Stimulated activated CD8-positive, alpha-beta memory T cell treated with anti-CD3 and anti-CD28 coated beads, Interleukin-12 subunit alpha, Interleukin-12 subunit beta, amount 100 ng/mL, for 4 hours (primary cell): Measurements from ENCODE around the gene MAP3K13.
"Not testable (repeated sequence)": the region's sequence is repeated elsewhere in the genome, so short reads cannot be mapped to it uniquely, and the experiment has no call there.

ENCODE experiments used
- DNase-seq: peaks from one replicate; pipeline ENCODE4 v3.0.0-alpha.2; 2020; ENCODE audit warnings: low read depth

MAP3K13 gene

DNA sequence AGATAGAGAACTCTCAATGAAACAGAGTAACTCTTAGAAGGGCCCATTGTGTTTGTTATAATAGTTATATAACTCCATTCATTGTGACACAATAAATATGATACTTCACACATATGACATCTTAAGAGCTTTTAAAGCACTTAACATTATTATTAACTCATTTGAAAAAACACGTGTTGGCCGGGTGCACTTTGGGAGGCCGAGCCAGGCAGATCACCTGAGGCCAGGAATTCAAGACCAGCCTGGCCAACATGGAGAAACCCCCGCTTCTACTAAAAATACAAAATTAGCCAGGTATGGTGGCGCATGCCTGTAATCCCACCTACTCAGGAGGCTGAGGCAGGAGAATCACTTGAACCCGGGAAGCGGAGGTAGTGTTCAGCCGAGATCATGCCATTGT, 88.5 kb downstream of the MAP3K13 start:
- DNase-seq: not testable (repeated sequence)

DNA sequence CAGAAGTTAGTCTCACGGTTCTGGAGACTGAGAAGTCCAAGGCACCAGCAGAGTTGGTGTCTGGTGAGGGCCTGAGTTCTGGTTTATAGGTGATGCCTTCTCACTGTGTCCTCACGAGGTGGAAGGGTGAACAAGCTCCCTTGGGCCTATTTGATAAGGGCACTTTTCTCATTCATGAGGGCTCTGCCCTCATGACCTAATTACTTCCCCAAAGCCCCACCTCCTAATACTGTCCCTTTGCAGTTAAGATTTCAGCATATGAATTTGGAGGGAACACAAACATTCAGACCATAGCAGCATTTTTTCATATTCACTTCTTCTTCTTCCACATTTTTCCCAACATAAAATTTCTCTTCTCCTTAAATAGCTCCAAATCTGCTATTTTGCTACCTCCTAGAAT, 94.4 kb downstream of the MAP3K13 start:
- DNase-seq: no peak

DNA sequence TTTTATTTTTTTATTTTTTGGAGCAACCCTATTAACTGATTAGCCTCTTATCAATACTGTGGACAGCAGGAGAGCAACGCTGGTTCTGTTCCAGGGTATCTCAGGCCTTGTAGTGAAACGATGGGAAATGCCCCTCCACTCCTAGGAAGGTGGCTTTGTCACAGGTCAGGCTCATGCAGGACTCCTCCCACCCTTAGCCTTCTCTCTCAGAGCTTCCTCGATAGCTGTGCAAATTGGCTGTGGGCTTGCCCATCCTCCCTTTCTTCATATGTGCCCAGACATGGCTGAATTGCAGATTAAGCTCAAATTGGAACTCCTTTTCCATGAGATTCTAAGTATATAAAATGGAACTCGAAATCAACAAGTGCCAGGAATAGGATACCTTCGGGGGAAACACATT, 97.4 kb downstream of the MAP3K13 start:
- DNase-seq: no peak

DNA sequence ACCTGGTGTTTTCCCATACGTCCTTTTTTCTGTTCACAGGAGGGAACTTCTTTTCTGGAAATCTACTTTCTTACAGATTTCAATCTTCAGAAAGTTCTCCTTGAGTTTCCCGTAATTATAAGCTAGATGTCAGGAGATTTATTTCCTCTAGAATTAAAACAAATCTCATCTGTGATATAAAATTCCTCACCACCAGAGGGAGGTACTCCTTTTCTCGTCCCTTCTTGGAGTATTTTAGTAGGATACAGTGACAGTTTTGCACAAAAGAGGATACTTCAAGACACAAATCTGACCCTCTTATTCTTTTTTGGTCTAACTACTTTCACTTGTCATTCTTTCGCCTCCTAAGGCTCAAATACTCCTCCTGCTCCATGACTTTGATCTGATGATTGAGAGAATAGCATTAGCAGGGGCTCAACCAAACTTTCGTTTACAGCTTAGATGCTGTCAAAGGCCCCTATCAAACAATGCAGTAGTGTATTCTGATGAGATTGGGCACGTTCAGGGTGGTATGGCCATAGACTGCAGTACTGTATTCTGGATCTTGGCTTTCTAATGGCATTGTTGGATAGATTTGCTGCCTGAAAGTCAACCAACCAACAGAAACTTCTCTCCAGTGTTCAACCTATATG, 97.9 kb downstream of the MAP3K13 start:
- no peak for DNase-seq

DNA sequence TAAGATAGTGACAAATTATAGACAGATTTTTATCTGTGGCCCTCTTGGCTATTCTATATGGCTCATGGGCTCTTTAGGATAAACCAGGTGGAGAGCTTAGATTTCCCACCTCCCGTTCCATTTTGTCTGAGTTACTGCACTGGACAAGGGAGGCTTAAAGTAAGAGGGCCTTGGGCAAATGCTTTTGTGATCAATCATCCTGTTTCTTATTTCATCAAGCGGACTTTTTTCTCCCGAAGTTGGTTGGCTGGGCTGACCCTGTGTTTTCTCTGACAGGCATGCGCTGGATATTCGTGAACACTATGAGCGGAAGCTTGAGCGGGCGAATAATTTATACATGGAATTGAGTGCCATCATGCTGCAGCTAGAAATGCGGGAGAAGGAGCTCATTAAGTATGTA, 102.5 kb downstream of the MAP3K13 start:
- no peak for DNase-seq

DNA sequence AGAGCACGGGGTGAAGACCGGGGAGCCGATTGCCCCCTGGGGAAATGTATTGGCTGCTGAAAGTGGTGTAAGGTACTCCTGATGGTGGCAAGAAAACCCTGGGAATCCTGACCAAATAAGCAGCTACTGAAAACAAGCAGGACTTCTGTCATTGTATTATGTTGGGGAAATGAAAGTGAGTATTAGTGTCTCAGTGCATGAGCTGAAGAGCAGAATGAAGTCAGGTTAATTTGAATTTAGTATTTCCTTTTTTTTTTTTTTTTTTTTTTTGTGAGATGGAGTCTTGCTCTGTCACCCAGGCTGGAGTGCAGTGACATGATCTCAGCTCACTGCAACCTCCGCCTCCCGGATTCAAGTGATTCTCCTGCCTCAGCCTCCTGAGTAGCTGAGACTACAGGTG, 103.2 kb downstream of the MAP3K13 start:
- not testable (repeated sequence) for DNase-seq

DNA sequence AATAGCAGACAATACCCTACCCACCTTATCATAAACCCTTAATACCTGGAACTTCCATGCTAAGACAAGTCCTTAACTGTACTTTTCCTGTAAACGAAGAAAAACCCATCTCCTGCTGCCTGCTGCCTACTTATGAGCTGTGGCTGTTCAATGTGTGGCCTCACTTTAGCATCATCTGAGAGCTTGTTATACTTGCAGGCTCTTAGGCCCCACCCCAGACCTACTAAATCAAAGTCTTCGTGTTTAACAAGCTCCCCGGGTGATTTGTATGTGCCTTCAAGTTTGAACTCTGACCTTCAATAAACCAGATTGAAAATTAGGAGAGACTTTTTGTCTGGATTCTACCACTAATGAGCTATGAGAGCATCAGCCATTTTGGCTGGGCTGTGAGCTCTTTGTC, 106.6 kb downstream of the MAP3K13 start:
- DNase-seq: no peak

DNA sequence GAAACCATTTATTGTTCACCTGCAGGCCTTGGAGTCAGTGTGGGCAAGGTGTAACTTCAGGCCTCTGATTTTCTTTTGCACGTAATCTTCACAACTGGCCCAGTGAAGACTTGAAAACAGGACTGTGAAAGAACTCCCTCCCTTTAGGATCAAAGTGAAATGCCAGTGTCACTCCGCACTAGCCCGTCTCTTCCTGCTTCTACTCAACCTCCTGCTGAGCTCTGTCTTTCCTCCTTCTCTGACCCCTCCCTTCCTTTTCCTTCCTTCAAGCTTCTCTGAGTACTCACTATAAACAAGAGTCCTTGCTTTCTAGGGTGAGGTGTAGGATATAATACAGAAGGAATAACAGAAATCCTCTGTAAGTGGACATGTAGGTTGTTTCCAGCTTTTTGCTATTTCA, 107.4 kb downstream of the MAP3K13 start:
- DNase-seq: no peak

DNA sequence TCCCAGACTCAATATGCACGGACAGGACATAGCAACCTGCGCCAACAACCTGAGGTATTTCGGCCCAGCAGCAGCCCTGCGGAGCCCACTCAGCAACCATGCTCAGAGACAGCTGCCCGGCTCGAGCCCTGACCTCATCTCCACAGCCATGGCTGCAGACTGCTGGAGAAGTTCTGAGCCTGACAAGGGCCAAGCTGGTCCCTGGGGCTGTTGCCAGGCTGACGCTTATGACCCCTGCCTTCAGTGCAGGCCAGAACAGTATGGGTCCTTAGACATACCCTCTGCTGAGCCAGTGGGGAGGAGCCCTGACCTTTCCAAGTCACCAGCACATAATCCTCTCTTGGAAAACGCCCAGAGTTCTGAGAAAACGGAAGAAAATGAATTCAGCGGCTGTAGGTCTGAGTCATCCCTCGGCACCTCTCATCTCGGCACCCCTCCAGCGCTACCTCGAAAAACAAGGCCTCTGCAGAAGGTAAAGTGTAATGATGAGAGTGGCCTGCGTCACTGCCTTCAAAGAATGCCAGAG, 110.4 kb downstream of the MAP3K13 start:
- DNase-seq: no peak

DNA sequence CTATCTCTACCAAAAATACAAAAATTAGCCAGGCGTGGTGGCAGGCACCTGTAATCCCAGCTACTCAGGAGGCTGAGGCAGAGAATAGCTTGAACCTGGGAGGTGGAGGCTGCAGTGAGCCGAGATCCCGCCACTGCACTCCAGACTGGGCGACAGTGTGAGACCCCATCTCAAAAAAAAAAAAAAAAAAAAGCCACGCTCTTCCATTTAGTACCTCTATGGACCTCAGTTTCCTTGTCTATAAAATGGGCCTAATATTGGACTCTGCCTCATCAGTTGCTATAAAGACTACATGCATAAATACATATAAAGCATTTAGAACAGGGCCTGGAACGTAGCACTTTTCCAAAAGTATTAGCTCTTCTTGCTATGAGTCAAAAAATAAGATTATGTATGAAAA, 112.0 kb downstream of the MAP3K13 start:
- DNase-seq: not testable (repeated sequence)

DNA sequence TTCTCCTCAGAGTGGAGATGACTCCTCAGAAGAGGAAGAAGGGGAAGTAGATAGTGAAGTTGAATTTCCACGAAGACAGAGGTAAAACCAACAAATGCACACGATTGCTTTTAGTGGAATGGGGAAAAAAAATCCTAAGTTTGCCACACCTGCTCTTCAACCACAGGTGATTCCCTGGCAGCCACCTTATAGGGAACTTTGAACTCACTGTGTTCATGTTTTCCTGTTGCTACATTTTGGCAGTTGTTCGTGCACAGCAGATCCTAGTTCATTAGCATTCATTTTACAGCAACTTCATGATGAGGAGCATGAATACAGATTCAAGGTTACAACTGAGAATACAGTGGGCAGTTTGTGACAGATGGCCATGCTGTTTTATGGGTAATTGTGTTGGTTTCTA, 114.4 kb downstream of the MAP3K13 start:
- DNase-seq: no peak

DNA sequence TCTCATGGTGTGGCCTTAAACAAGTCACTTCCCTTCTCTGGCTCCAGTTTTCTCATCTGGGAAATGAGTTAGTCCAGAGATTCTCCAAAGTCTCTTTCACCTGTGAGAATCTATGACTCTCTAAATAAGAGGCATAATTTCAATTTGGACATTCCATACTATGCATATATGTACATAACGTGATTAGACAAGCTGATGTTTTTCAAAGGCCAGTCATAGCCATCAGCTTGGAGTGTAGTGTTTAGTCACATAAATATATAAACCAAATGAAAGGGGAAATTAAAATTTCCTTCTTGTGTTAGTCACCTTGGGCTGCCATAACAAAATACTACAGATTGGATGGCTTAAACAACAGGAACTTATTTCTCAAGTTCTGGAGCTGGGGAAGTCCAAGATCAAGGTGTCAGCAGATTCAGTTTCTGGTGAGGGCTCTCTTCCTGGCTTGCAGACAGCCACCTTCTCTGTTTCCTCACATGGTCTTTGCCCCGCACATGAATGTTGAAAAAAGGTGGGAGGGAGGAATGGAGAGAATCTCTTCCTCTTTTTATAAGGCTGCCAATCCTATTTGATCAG, 116.5 kb downstream of the MAP3K13 start:
- no peak for DNase-seq

DNA sequence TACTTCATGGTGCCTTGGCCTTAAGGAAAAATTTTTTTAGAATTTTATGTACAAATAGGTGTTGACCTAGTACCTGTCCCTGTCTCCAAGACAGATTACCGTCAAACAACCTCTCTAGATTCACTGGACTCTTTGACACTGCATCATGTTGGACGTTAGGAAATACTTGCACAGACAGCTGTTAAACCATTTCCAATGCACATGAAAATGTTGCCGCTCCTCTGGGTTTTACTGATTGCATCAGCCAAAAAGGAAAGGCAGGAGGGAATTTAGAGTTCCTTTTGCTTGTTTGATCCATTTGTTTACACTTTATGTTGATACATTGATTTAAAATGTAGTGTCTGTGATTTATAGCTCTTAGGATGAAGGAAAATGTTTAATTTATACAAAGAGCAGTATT, 121.4 kb downstream of the MAP3K13 start:
- no peak for DNase-seq

DNA sequence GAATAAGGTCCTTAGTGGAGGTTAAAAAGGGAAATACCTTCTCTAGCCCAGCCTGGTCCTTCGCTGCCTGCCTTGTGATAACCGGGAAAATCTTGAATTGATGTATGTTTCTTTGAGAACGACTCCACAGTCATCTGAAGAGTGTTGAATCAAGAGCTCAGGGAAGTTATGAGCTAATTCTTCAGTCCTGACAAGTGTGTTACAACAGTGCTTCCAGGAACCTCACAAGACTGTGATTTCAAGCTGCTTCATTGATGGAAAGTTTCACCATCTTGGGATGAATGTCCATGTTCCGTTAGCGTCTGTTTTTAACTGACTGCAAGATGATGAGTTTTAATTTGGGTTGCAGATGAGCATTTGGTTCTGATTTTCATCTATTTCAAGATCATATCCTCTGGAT, 123.5 kb downstream of the MAP3K13 start:
- DNase-seq: no peak

DNA sequence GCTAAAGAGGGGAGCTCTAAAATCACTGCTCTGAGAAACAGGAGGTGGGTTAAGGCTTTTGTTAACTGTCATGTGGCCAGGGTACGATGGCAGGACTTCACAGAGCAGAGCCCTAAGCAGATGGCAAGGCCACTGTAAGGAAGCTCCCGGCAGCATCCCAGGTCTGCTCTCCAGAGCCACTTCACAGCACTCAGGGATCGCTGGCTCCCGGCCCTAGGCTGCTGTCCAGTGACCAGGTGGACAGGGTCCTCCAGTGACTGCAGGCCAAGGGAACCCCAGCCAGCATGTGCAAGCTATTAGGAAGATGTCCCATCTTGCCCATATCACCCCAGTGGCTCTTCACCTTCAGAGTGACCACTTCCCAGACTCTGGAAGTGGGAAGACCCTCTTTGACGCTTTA, 125.5 kb downstream of the MAP3K13 start:
- DNase-seq: no peak

DNA sequence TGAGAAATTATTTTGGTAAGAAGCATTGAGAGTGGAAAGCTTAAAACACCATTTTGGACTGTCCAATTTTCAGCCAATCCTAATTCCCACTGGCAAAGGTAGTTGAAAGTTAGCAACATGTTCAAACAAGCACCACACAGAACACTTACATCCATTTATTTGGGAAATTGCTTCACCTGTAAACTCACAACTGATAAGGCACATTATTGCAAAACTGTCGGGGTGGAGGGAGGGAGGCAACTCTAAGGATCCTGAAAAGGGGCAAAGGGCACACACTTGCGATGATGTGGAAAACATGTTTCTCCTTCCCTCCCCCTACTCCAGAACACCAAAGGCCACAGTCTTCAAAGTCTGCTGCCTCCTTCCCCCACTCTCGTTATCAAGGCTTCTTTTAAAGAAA, 126.5 kb downstream of the MAP3K13 start:
- DNase-seq: no peak

DNA sequence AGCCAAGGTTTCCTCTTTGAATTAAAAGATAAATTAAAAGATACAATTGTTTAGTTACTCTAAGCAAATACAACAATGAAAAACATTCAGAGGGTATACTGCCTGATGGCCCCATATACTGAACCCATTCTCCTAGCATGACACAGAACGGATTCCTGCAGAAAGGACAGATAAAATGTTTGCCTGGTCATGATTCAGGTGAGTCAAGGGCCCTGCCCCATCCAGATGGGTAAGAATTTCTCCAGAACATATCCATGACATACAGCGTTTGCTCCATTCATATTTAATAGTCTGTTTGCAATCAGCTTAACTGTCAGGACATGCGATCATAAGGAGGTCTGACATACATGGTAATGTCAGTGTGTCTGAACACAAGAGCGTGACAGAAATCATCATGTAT, 127.3 kb downstream of the MAP3K13 start:
- DNase-seq: no peak

DNA sequence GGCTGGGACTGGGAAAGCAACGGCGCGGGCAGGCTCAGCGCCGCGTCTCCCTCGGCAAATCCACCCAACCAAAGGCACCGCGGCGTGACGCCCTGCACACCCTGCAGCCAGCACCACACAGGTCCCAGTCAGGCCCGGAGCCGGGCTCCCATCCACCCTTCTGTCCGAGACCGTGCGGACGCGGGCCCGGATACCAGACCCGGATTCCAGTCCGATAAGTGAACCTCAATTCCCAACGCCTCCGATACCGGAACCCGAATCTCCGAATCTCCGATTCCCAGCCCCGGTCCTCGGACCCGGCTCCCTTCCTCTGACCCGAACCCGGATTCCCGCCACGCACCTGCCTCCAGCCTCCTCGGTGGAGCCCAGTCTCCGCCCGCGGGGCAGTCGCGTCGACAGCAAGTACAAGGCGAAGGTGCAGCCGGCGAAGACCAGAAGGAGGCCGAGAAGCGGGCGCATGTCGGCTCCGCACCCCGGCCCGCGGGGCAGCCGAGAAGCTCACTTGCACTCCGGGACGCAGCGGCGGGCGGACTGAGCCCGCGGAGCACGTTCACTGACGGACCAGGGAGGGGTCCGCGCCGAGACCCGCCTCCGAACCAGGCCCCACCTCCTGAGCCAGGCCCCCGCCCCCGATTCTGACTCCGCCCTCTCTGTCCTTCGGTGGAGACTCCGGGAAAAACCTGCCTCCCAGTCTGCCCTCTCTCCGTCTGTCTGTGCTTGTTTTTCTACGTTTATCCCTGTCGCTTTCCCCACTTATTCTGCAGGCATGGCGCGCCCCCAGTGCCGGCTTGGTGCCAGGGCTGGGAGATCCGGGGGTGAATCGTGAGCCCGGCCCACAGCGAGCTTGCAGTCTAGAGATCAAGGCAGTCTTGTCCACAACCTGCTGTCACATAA, 135.8 kb downstream of the MAP3K13 start, which contains the start of gene TMEM41A:
Gene TMEM41A (minus strand): TSS at position 533 of the 894 bp plus-strand sequence. CDS start 74 bp downstream, at position 459.
- DNase-seq: peak; percentile 75

DNA sequence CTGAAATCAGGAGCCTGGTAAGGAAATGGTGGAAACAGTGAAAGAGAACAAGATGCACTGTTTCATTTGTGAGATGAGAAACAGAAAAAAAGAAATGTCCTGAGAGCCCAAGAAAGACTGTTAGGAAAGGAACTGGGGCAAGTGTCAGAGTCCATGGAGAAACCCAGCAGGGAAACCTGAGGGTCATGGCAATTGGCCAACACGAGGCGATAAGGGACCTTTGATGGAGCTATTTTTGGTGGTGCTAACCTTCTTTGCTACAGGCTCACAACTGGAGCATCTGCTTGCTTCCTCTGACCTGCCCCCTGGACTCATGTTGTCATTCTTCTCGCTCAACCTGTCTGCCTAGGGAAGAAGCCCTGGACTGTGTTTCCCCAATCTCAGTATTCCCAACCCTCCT, 140.1 kb downstream of the MAP3K13 start:
- DNase-seq: no peak

DNA sequence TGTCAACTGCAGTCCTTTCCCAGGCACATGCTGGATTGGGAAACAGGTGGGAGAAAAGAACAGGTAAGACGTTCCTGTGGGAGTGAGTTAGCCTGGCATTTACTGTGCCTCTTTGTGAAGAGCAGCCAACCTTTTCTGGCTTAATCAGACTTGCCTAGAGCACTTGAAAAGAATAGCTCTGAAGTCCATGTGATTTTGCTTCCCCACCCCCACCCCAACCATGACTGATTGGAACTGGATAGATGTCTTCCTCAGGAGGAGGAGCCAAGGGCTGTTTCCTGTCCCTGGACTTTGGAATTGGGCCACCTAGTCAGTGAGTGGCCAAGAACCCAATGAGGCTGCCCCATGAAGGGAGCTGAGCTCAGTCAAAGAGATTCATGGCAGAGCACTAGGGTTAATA, 140.6 kb downstream of the MAP3K13 start:
- no peak for DNase-seq

DNA sequence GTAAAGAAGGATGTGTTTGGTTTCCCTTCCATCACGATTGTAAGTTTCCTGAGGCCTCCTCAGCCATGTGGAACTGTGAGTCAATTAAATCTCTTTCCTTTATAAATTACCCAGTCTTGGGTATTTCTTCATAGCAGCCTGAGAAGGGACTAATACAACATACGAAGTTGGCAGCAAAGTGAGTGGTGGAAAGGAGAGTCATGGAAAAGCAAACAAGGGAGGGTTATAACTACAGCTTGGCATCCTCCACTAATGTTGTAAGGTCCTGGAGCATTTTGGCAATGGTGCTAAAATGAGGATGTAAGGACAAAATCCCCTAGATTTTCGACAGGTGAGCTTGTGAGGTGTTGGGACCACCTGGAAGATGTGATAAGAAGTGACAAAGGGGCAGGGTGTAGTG, 141.7 kb downstream of the MAP3K13 start:
- DNase-seq: no peak

DNA sequence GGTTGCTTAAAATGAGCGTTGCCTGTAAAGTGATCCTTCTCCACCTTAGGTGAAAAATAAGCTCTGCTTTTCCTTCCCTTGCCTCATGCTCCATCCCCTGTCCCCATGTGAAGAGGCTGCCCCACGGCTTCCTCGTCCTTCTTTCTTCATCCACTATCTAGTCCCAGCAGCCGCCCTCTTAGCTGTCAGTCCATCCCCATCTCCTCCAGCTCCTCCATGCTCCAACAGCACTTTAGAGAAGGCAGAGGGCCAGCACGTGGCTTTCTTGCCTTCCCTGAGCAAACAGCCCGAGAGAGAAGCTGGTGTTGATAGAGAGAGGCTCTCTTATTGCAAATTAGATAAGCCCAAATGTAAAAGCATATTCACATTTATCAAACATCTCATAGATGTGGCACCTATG, 144.9 kb downstream of the MAP3K13 start:
- DNase-seq: no peak
